NT2/D1 (cell line): Measurements from ENCODE around the gene RAE1.
"Not testable (repeated sequence)": the region's sequence is repeated elsewhere in the genome, so short reads cannot be mapped to it uniquely, and the experiment has no call there.

Experiments used
- DNase-seq: peaks from one replicate; pipeline ENCODE4 v3.0.0-alpha.2; 2011; ENCODE audit warnings: low read depth, low spot score
- H3K27me3 ChIP-seq: 2 replicates; pipeline ENCODE4 v1.6.0; 2011; ENCODE audit warnings: mild to moderate bottlenecking; ENCODE audit not compliant: insufficient read length, insufficient read depth
- H3K36me3 ChIP-seq: 2 replicates; pipeline ENCODE4 v1.6.1; 2011; ENCODE audit warnings: mild to moderate bottlenecking, low read length, mixed read lengths; ENCODE audit not compliant: insufficient read depth, insufficient read length
- H3K4me1 ChIP-seq: 2 replicates; pipeline ENCODE4 v1.5.1; 2011; ENCODE audit not compliant: insufficient read depth, insufficient read length
- H3K4me3 ChIP-seq: 2 replicates; pipeline ENCODE4 v1.5.1; 2011; ENCODE audit warnings: low read depth; ENCODE audit not compliant: insufficient read length
- H3K9ac ChIP-seq: 2 replicates; pipeline ENCODE4 v1.6.0; 2011; ENCODE audit warnings: low read depth; ENCODE audit not compliant: insufficient read length
- H3K9me3 ChIP-seq: 2 replicates; pipeline ENCODE4 v1.5.1; 2011; ENCODE audit warnings: mild to moderate bottlenecking, low read length; ENCODE audit not compliant: insufficient read depth
- SUZ12 ChIP-seq: IDR thresholded peaks from 2 replicates; pipeline ENCODE4 v1.6.1; 2011; ENCODE audit not compliant: insufficient read length, insufficient read depth; ENCODE audit errors: extremely low read depth
- YY1 ChIP-seq: IDR thresholded peaks from 2 replicates; pipeline ENCODE4 v1.6.1; 2011; ENCODE audit not compliant: insufficient read length, insufficient read depth
- ZNF274 ChIP-seq: IDR thresholded peaks from 2 replicates; pipeline ENCODE4 v1.6.1; 2011; ENCODE audit warnings: mild to moderate bottlenecking, low read depth, low read length

RAE1 gene

GRCh38 chr20:57415771-57416170 lies 64.7 kb downstream of the RAE1 start:
- peaks cover 23% of the 10 kb centered on the region for H3K4me1 ChIP-seq
- no peak for DNase-seq
- no peak for TF ChIP-seq YY1
- no peak for TF ChIP-seq ZNF274
- no peak for TF ChIP-seq SUZ12

DNA sequence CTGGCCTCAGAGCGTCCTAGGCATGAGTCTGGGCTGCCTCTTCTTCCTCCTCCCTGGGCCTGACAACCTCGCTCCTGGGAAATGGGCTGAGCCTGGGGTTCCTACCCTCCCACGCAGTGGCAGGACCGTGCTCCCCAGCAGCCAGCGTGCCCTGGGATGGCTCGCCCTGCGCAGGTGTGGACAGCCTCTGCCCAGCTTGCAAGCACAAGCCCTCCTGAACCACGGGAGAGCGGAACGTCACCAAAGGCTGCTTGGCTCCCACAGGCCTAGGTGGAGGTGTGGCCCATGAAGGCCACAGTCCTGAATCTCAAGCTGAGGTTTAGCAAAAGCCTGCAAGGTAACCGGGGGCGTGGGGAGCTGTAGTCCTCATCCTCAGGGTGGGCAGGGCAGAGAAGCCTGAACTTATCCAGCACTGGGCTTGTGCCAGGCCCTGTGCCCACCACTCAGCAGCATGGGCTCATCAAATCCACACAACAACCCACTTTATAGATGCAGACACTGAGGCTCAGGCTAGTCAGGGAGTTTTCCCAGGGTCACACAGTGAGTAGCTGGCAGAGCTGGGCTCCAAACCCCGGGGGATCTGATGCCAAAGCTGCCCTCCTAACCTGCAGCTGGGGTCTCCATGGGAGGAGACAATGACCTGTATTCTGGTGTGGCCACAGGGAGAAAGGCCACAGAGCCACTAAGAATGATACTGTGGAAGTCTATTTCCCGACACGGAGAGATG lies 65.4 kb downstream of the RAE1 start:
- TF ChIP-seq ZNF274 (no peak), SUZ12 (no peak), YY1 (no peak)
- no peak for DNase-seq
- no peak overlapping the region for H3K9ac ChIP-seq
- no peaks in the 10 kb centered on the region for H3K27me3 ChIP-seq
- peaks cover 27% of the 10 kb centered on the region for H3K4me1 ChIP-seq
- H3K4me3 ChIP-seq = no peak overlapping the region
- no peaks in the 10 kb centered on the region for H3K9me3 ChIP-seq
- H3K36me3 ChIP-seq = no peaks in the 10 kb centered on the region

More at GRCh38 chr20:57415771-57416170, 64.7 kb downstream of the RAE1 start:
- no peak overlapping the region for H3K4me3 ChIP-seq
- no peaks in the 10 kb centered on the region for H3K9me3 ChIP-seq
- H3K27me3 ChIP-seq = no peaks in the 10 kb centered on the region
- H3K9ac ChIP-seq = no peak overlapping the region
- H3K36me3 ChIP-seq = peaks cover 3% of the 10 kb centered on the region

DNA sequence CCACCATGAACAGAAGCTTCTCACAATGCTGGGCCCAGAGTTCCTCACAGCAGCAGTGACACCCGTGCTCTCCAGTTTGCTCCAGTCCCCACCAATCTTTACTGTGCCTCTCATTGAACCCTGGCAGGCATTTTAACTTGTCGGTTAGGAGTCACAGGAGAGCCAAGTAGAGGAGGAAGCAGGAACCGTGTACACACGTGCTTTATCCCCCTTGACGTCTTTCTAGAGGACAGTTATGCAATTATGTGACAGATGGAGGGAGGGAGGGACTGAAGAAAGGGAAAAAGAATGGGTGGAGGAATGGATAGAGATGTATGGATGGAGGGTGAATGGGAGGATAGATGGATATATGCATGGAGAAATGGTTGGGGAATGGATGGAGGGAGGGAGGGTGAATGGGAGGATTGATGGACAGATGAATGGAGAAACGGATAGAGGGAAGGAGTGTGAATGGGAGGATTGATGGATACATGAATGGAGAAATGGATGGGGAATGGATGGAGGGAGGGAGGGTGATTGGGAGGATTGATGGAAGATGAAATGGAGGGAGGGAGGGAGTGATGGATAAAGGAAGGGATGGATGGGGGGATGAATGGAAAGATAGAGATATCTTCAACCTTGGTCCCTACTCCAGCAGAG lies 66.1 kb downstream of the RAE1 start:
- Histone ChIP-seq H3K9ac (no peak overlapping the region), H3K27me3 (no peaks in the 10 kb centered on the region), H3K4me1 (peaks cover 24% of the 10 kb centered on the region), H3K4me3 (no peak overlapping the region), H3K36me3 (no peaks in the 10 kb centered on the region), H3K9me3 (no peaks in the 10 kb centered on the region)
- no peak for DNase-seq
- TF ChIP-seq YY1 = no peak
- TF ChIP-seq ZNF274 = no peak
- TF ChIP-seq SUZ12 = no peak

DNA sequence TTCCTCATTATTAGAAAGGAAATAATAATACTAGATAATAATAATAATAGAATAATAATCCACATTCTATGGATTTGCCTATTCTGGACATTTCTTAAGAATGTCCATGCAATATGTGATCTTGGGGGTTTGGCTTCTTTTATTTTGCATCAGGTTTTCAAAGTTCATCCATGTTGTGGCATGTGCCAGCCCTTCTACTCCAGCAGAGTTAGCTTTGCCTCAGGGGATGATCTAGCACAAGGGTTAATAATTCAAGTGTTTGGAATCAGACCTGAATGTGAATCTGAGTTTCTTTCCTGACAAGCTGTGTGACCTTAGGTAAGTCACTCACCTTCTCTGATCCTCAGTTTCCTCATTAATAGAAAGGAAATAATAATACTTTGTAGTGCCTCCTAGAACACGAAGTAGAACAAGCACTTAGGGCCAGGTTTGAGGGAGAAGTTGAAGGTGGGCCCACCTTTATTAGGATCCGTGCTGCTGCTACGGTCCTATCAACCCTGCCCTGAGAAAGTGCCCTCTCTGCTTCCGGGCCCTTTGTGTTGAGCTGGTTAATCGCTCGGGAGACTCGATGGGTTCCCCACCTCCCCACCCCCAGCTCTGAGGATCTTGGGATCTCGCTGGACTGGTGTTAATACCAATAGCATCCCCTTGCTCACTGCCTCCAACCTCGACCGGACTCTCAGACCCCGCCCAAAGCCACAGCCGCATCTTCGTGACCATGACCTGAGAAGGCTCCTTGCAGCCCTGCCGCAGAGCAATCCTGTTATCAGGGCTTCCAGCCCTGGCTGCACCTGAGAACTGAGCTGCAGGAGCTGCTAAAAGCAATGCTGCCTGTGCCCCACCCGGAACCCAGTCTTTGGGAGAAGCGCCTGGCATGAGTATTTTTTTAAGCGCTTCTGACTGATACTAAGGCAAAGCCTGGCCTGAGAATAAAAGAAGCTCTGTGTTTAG lies 67.0 kb downstream of the RAE1 start:
- no peak for DNase-seq
- H3K4me1 ChIP-seq = peaks cover 24% of the 10 kb centered on the region
- H3K9me3 ChIP-seq = no peaks in the 10 kb centered on the region
- no peaks in the 10 kb centered on the region for H3K36me3 ChIP-seq
- no peak for TF ChIP-seq ZNF274
- no peak for TF ChIP-seq YY1
- TF ChIP-seq SUZ12 = no peak
- H3K27me3 ChIP-seq = no peaks in the 10 kb centered on the region
- no peak overlapping the region for H3K4me3 ChIP-seq
- no peak overlapping the region for H3K9ac ChIP-seq

DNA sequence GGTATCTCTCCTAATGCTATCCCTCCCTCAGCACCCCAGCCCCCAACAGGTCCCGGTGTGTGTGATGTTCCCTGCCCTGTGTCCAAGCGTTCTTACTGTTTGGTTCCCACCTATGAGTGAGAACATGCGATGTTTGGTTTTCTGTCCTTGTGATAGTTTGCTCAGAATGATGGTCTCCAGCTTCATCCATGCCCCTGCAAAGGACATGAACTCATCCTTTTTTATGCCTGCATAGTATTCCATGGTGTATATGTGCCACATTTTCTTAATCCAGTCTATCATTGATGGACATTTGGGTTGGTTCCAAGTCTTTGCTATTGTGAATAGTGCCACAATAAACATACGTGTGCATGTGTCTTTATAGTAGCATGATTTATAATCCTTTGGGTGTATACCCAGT lies 68.4 kb downstream of the RAE1 start:
- H3K9me3 ChIP-seq, H3K4me3 ChIP-seq, H3K9ac ChIP-seq, DNase-seq, H3K27me3 ChIP-seq, H3K36me3 ChIP-seq: not testable (repeated sequence)
- H3K4me1 ChIP-seq = peaks cover 22% of the 10 kb centered on the region

- no peaks in the 10 kb centered on the region for H3K27me3 ChIP-seq
- TF ChIP-seq ZNF274 (no peak), YY1 (no peak), SUZ12 (no peak)
Observed at GRCh38 chr20:57420571-57421252, 69.7 kb downstream of the RAE1 start.

More at GRCh38 chr20:57420571-57421252, 69.7 kb downstream of the RAE1 start:
- peaks cover 19% of the 10 kb centered on the region for H3K4me1 ChIP-seq
- no peaks in the 10 kb centered on the region for H3K36me3 ChIP-seq
- no peaks in the 10 kb centered on the region for H3K9me3 ChIP-seq
- H3K4me3 ChIP-seq = no peak overlapping the region
- DNase-seq = no peak
- H3K9ac ChIP-seq = peak overlapping the region; percentile 25
